GM04504 (cell line): ENCODE data around the gene PIPOX.

Experiments
- DNase-seq: peaks from one replicate; pipeline ENCODE4 v3.0.0-alpha.2; 2012; ENCODE audit warnings: low read depth

PIPOX gene

GRCh38 chr17:29099527-29099926 is 56.6 kb downstream of the PIPOX start:
- DNase-seq, result no peak

GRCh38 chr17:29100296-29100695 is 57.4 kb downstream of the PIPOX start:
- DNase-seq, result no peak

GRCh38 chr17:29102046-29102445 is 59.1 kb downstream of the PIPOX start:
- no peak for DNase-seq

- no peak for DNase-seq
These were observed 59.8 kb downstream of the PIPOX start for GRCh38 chr17:29102741-29103181.

- no peak for DNase-seq
These were observed 60.4 kb downstream of the PIPOX start for GRCh38 chr17:29103341-29103740.
